Keratinocyte (primary cell): Measurements from ENCODE around the gene MCRS1. TPM values are rescaled to one million over a fixed set of nuclear protein-coding genes. Genes with fewer than 3 reads are reported as not detected.

Experiments
- DNase-seq: peaks from one replicate; pipeline ENCODE4 v3.0.0-alpha.2; 2011; ENCODE audit warnings: low read depth, missing footprints, low spot score
- FAIRE-seq: peaks from 2 replicates; lab custom pipeline; 2011; peaks lifted over from hg19 to GRCh38; lab: Jason Lieb, UNC
- H2AFZ ChIP-seq: 2 replicates; pipeline ENCODE4 v1.6.0; 2012; ENCODE audit warnings: low read length, control low read depth, inconsistent platforms; ENCODE audit not compliant: control insufficient read depth
- H3K27ac ChIP-seq: 2 replicates; pipeline ENCODE4 v1.5.1; 2011; ENCODE audit warnings: low read length; ENCODE audit not compliant: control insufficient read depth, insufficient read depth
- H3K27me3 ChIP-seq: 3 replicates; pipeline ENCODE4 v1.6.0; 2011; ENCODE audit warnings: low read length; ENCODE audit not compliant: control insufficient read depth, insufficient read depth; ENCODE audit errors: extremely low read depth
- H3K36me3 ChIP-seq, 2 experiments: 2 replicates in 1 of 2; 3 replicates in 1 of 2; pipeline ENCODE4 v1.5.1; 2011; ENCODE audit warnings: low read length in 2 of 2, mild to moderate bottlenecking in 1 of 2; ENCODE audit not compliant: control insufficient read depth in 2 of 2, insufficient read depth in 2 of 2; ENCODE audit errors: extremely low read depth in 1 of 2
- H3K4me1 ChIP-seq: 3 replicates; pipeline ENCODE4 v1.5.1; 2011; ENCODE audit warnings: low read length; ENCODE audit not compliant: control insufficient read depth, insufficient read depth; ENCODE audit errors: extremely low read depth
- H3K4me2 ChIP-seq: 3 replicates; pipeline ENCODE4 v1.6.0; 2011; ENCODE audit warnings: low read depth, low read length; ENCODE audit not compliant: control insufficient read depth, insufficient read depth; ENCODE audit errors: extremely low read depth
- H3K4me3 ChIP-seq, 3 experiments: fragments of 200-600 bp in 1 of 3; sonication (generic) in 1 of 3; 2 replicates in 2 of 3; 3 replicates in 1 of 3; pipeline ENCODE4 v1.5.1; 2011 to 2016; ENCODE audit warnings: low read length in 3 of 3, mild to moderate bottlenecking in 3 of 3, control low read depth in 2 of 3, inconsistent platforms in 1 of 3, low read depth in 1 of 3, mixed read lengths in 1 of 3, mixed run types in 1 of 3, moderate library complexity in 1 of 3; ENCODE audit not compliant: control insufficient read depth in 2 of 3, insufficient read depth in 2 of 3; ENCODE audit errors: extremely low read depth in 1 of 3
- H3K79me2 ChIP-seq: 2 replicates; pipeline ENCODE4 v1.6.0; 2012; ENCODE audit warnings: low read length; ENCODE audit not compliant: control insufficient read depth, insufficient read depth
- H3K9ac ChIP-seq: 3 replicates; pipeline ENCODE4 v1.6.0; 2011; ENCODE audit warnings: low read length; ENCODE audit not compliant: control insufficient read depth, insufficient read depth; ENCODE audit errors: extremely low read depth
- H3K9me1 ChIP-seq: 3 replicates; pipeline ENCODE4 v1.6.0; 2011; ENCODE audit warnings: low read length; ENCODE audit not compliant: control insufficient read depth, insufficient read depth; ENCODE audit errors: extremely low read depth
- H3K9me3 ChIP-seq: 2 replicates; pipeline ENCODE4 v1.5.1; 2012; ENCODE audit warnings: low read depth, low read length; ENCODE audit not compliant: control insufficient read depth
- H4K20me1 ChIP-seq: 3 replicates; pipeline ENCODE4 v1.6.0; 2011; ENCODE audit warnings: low read length; ENCODE audit not compliant: control insufficient read depth, insufficient read depth; ENCODE audit errors: extremely low read depth
- EZH2 ChIP-seq: IDR thresholded peaks from one replicate; pipeline ENCODE4 v1.6.1; 2012; ENCODE audit warnings: inconsistent platforms, mild to moderate bottlenecking, low read length, moderate library complexity
- dilution Hi-C: fragments of 300-500 bp; cut with MboI; formaldehyde crosslinking; loops from one replicate; pipeline ENCODE4 v1.7.0; 2020; ENCODE audit warnings: low sequenced_read_pairs; ENCODE audit not compliant: extremely low pct_ligation_motif_present
- polyA plus RNA-seq, 5 experiments: library from polyadenylated mRNA; depleted of rRNA in 3 of 5; stranded (reverse) in 3 of 5; stranded (forward) in 1 of 5; unstranded in 1 of 5; fragments of >200 nt; gene quantifications; 1 replicate in 1 of 5; 2 replicates in 3 of 5; 3 replicates in 1 of 5; pipeline versions ENCODE4 v1.2.1 to v1.2.3, GENCODE V29; 2011 to 2012; ENCODE audit warnings: missing spikeins in 2 of 5, low read depth in 1 of 5, low replicate concordance in 1 of 5
- TF ChIP-seq, protein P1 (sequence below), 3 experiments: IDR thresholded peaks in 1 of 3; conservative IDR thresholded peaks in 1 of 3; optimal IDR thresholded peaks in 1 of 3; 2 replicates in 2 of 3; 3 replicates in 1 of 3; pipeline versions ENCODE3 to v1.5.1; 2011; ENCODE audit warnings: low read length in 3 of 3, mild to moderate bottlenecking in 3 of 3, moderate library complexity in 2 of 3, control low read depth in 1 of 3, inconsistent platforms in 1 of 3; ENCODE audit not compliant: insufficient read depth in 2 of 3; ENCODE audit errors: extremely low read depth in 1 of 3

The MCRS1 gene
- polyA plus RNA-seq, 1 donor (not counting 4 experiments of a cell fraction or from before 2014, with no cell fraction given) = 40.7 TPM

DNA sequence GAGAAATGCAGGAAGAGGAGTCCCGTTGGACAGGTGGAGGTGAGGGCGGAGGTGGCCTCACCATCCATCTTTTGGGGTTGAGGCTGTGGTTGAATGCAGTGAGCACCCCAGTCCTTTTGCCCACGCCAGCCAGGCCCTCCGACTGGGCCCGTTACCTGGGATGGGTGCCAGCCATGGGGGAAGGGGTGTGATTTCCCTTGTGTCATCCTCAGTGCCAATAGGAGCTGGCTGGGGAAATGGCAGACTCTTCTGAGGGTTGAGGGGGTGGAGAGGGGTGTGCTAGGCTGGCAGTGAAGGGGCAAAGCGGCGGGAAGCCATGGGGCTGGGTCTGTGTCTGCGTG is 19.5 kb downstream of the MCRS1 start:
- TF ChIP-seq, protein P1, sequence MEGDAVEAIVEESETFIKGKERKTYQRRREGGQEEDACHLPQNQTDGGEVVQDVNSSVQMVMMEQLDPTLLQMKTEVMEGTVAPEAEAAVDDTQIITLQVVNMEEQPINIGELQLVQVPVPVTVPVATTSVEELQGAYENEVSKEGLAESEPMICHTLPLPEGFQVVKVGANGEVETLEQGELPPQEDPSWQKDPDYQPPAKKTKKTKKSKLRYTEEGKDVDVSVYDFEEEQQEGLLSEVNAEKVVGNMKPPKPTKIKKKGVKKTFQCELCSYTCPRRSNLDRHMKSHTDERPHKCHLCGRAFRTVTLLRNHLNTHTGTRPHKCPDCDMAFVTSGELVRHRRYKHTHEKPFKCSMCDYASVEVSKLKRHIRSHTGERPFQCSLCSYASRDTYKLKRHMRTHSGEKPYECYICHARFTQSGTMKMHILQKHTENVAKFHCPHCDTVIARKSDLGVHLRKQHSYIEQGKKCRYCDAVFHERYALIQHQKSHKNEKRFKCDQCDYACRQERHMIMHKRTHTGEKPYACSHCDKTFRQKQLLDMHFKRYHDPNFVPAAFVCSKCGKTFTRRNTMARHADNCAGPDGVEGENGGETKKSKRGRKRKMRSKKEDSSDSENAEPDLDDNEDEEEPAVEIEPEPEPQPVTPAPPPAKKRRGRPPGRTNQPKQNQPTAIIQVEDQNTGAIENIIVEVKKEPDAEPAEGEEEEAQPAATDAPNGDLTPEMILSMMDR (optimal IDR thresholded peaks at IDR 0.05 in 1 of 3, IDR thresholded peaks at IDR 0.05 in 1 of 3, conservative IDR thresholded peaks at IDR 0.05 in 1 of 3; ENCODE audit: extremely low read depth in 1 of 3, insufficient read depth in 2 of 3, low read length in 3 of 3) = no peak
- no peak for TF ChIP-seq EZH2
- H3K27ac ChIP-seq = no peak overlapping the region
- no peaks in the 10 kb centered on the region for H4K20me1 ChIP-seq
- no peaks in the 10 kb centered on the region for H3K9me3 ChIP-seq
- peaks cover 5% of the 10 kb centered on the region for H3K9me1 ChIP-seq
- no peak for FAIRE-seq
- H3K4me3 ChIP-seq = no peak overlapping the region
- DNase-seq = no peak
- H3K27me3 ChIP-seq = peaks cover 56% of the 10 kb centered on the region
- no peak overlapping the region for H2AFZ ChIP-seq
- peaks cover 30% of the 10 kb centered on the region for H3K4me1 ChIP-seq
- no peaks in the 10 kb centered on the region for H3K36me3 ChIP-seq
- H3K79me2 ChIP-seq = no peaks in the 10 kb centered on the region
- dilution Hi-C loops = no loop called here
- no peak overlapping the region for H3K9ac ChIP-seq
- peak overlapping the region; percentile 48 for H3K4me2 ChIP-seq

DNA sequence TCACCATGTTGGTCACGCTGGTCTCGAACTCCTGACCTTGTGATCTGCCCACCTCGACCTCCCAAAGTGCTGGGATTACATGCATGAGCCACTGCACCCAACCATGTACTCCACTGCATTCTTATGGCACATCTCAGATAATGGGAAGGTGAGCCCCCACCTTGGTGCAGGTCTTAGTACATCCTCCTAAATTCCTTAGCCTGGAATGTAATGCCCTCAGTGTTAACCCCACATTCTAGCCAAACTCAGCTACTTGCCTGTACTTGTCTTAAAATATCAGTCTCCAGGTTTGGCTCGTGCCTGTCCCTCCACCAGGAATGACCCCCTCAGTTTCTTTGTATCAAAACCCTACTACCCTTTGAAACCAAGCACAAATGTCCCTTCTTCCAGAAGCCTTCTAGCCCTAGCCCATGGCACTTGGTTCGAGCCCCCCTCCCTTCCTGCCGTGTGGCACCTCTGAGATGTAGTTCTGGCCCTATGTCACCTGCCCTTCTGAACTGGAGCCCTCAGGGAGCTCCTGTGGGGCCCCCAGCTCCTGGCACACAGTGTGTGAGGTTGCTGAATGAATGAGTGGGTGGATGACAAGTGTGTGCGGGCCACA is 20.8 kb downstream of the MCRS1 start:
- Histone ChIP-seq H3K27ac (no peak overlapping the region), H3K9me1 (peaks cover 5% of the 10 kb centered on the region), H3K27me3 (peaks cover 48% of the 10 kb centered on the region), H3K4me2 (peak overlapping the region; percentile 56), H2AFZ (no peak overlapping the region), H3K79me2 (no peaks in the 10 kb centered on the region), H3K36me3 (no peaks in the 10 kb centered on the region), H3K9me3 (no peaks in the 10 kb centered on the region), H3K9ac (no peak overlapping the region), H4K20me1 (no peaks in the 10 kb centered on the region), H3K4me1 (peaks cover 30% of the 10 kb centered on the region), H3K4me3 (peak overlapping the region in 2 of 3 experiments; percentile 10 to 13)
- dilution Hi-C loops = no loop called here
- DNase-seq (no peak), FAIRE-seq (peak; percentile 52)
- TF ChIP-seq EZH2 = no peak
- TF ChIP-seq, protein P1 (optimal IDR thresholded peaks at IDR 0.05 in 1 of 3, IDR thresholded peaks at IDR 0.05 in 1 of 3, conservative IDR thresholded peaks at IDR 0.05 in 1 of 3; ENCODE audit: extremely low read depth in 1 of 3, insufficient read depth in 2 of 3, low read length in 3 of 3) = no peak
